ENCODE measurements around the gene PPP3CA. TPM values are rescaled to one million over a fixed set of nuclear protein-coding genes. Genes with fewer than 3 reads are reported as not detected.

The PPP3CA gene
- total RNA-seq, 1 donor: 64.4 TPM

GRCh38 chr4:101299899-101300540, 47.3 kb downstream of the PPP3CA start:
- no peak overlapping the region for H3K4me3 ChIP-seq (ENCODE audit: low read depth, low read length)
- DNase-seq (ENCODE audit: low read depth): no peak
- no peak for TF ChIP-seq CTCF (IDR thresholded peaks at IDR 0.05; ENCODE audit: insufficient read depth, low read length)

DNA sequence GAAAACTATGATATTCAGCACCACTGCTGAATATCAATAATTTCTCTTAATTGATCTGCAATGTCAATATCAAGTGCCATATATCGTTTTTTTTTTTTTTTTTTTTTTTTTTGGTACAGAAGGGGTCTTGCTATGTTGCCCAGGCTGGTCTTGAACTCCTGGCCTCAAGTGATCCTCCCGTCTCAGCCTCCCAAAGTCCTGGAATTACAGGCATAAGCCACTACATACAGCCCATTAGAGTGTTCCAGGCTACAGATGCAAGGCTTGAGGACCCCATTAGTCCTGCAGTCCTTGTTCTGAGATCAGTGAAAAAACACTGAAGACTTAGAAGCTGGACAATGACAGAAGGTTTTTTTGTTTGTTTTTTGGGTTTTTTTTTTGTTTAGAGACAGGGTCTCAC, 48.3 kb downstream of the PPP3CA start:
- TF ChIP-seq CTCF (IDR thresholded peaks at IDR 0.05; ENCODE audit: insufficient read depth, low read length): no peak
- no peak overlapping the region for H3K4me3 ChIP-seq (ENCODE audit: low read depth, low read length)
- no peak for DNase-seq (ENCODE audit: low read depth)

- DNase-seq (ENCODE audit: low read depth): peak; percentile 26
- H3K4me3 ChIP-seq (ENCODE audit: low read depth, low read length): no peak overlapping the region
- no peak for TF ChIP-seq CTCF (IDR thresholded peaks at IDR 0.05; ENCODE audit: insufficient read depth, low read length)
These were observed 51.6 kb downstream of the PPP3CA start for GRCh38 chr4:101295691-101296090.

DNA sequence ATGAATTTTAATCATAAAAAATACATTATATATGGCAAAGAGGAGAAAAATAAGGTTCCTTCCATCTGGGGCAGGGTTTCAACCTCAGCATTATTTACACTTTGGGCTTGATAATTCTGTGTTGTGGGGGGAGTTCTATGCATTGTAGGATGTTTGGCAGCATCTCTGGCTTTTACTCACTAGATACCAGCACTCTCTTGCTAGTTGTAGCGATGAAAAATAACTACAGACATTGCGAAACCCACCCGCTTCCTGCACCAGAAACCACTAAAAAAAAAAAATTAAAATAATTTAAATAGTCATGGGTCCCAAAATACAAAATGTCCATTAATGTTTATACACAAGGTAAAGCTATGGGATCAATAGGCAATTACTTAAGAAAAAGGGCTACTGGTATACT, 52.7 kb downstream of the PPP3CA start:
- no peak overlapping the region for H3K4me3 ChIP-seq (ENCODE audit: low read depth, low read length)
- no peak for DNase-seq (ENCODE audit: low read depth)
- TF ChIP-seq CTCF (IDR thresholded peaks at IDR 0.05; ENCODE audit: insufficient read depth, low read length): no peak

DNA sequence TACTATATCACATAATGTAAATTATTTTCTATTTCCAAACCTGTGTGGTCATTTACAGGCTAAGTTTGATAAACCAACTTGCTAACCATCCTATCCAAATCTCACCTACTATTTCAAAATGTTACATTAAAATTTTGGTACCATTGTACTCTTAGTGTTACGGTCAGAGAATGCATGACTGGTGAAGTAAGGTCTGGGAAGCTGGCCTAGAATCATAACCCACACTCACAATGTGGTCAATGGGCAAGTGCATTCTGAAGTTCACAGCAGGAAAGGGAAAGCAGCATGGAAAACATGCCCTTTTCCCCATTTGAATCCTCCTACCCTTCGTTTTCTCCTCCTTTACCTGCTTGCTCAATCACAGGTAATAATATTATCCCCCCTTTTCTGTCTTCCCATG, 54.4 kb downstream of the PPP3CA start:
- DNase-seq (ENCODE audit: low read depth): peak; percentile 88
- no peak overlapping the region for H3K4me3 ChIP-seq (ENCODE audit: low read depth, low read length)
- TF ChIP-seq CTCF (IDR thresholded peaks at IDR 0.05; ENCODE audit: insufficient read depth, low read length): no peak

DNA sequence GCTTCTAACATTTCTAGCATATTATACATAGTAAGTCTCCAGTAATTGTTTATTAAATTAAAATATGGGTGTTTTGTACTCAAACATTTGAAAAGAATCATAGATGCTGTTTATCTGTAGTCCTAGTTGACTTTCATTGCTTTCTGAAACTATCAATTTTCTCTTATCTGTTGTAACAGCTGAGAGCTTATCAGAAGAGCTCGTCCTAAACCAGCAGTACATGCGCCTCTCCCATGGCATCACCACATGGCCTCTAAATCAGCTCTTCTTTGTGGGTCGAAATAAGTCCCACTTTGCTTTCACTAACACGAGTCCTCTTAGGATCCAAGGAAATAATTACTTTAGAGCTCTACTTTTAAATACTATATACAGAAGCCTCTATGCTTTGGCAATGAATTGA, 55.1 kb downstream of the PPP3CA start:
- H3K4me3 ChIP-seq (ENCODE audit: low read depth, low read length): no peak overlapping the region
- DNase-seq (ENCODE audit: low read depth): no peak
- TF ChIP-seq CTCF (IDR thresholded peaks at IDR 0.05; ENCODE audit: insufficient read depth, low read length): no peak

GRCh38 chr4:101291198-101291597, 56.1 kb downstream of the PPP3CA start:
- no peak for DNase-seq (ENCODE audit: low read depth)
- H3K4me3 ChIP-seq (ENCODE audit: low read depth, low read length): no peak overlapping the region
- TF ChIP-seq CTCF (IDR thresholded peaks at IDR 0.05; ENCODE audit: insufficient read depth, low read length): no peak

Measured in fibroblast of the aortic adventitia (primary cell).